SH-SY5Y (cell line): ENCODE measurements around the gene ONECUT3.

Experiments used
- GATA2 ChIP-seq: IDR thresholded peaks from 2 replicates; pipeline ENCODE4 v1.6.1; 2011; ENCODE audit warnings: mild to moderate bottlenecking, low read depth, low read length
- GATA3 ChIP-seq: IDR thresholded peaks from 2 replicates; pipeline ENCODE4 v1.6.1; 2011; ENCODE audit warnings: low read depth, mild to moderate bottlenecking, low read length, moderate library complexity

Gene ONECUT3

GRCh38 chr19:1814833-1815604 is 61.7 kb downstream of the ONECUT3 start:
- TF ChIP-seq GATA3 (no peak), GATA2 (no peak)

- TF ChIP-seq GATA3, result no peak
- no peak for TF ChIP-seq GATA2
Observed at GRCh38 chr19:1815605-1816529, 62.6 kb downstream of the ONECUT3 start.

GRCh38 chr19:1816530-1817298 is 63.4 kb downstream of the ONECUT3 start:
- TF ChIP-seq GATA2, result no peak
- TF ChIP-seq GATA3, result no peak

DNA sequence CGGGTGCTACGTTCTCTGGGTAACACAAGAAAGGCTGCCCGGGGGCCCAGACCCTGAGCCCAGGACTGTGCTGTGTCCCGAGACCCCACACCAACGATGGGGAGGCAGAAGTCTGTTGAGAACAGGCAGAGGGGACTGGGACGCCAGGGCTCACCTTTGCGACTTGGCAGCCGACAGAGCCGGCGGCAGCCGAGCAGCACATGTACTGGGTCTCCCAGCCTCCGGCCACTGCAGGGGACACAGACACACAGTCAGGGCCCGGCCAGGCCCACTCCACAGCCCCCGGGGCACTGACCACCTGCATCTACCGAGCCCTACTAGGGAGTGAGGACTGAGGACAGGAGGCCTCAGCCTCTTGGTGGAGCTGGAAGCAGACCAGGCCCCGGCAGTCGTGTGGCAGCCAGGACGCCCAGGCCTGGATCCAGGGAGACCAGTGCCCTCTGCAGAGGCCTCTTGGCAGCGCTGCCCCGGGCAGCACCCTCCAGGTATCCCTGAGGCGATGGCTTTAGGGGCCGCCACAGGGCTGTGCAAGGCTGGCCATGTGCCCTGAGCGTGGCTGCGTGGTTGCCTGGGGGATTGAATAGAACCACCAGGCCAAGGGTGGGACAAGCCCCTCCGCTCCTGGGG is 64.4 kb downstream of the ONECUT3 start:
- TF ChIP-seq GATA2, result no peak
- no peak for TF ChIP-seq GATA3

DNA sequence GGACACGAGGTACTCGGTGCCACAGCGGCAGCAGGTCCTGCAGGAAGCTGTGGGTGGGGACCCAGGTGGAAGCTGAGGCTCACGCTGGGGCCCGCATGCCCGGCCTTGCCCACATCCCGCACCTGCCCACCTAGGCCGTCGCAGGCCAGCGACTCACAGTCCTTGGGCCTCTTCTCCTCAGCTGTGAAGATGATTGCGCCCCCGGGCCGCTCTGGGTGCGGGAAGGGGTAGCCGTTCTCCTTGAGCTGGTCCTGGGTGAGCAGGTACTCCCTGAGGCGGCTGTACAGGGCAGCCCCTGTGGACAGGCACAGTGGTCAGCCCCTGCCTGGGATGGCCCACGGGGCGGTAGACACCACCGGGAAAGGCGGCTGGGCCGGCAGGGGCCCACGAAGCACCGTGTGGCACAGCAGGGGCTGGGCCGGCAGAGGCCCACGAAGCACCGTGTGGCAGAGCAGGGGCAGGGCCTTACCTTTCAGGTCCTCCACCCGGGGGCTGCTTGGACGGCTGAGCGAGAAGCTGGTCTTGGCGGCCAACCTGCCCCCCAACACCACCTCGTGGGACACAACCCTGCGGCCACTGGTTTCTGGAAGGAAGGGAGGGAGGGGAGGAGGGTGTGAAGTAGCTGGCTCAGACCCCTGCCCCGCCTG is 65.4 kb downstream of the ONECUT3 start:
- no peak for TF ChIP-seq GATA3
- no peak for TF ChIP-seq GATA2

DNA sequence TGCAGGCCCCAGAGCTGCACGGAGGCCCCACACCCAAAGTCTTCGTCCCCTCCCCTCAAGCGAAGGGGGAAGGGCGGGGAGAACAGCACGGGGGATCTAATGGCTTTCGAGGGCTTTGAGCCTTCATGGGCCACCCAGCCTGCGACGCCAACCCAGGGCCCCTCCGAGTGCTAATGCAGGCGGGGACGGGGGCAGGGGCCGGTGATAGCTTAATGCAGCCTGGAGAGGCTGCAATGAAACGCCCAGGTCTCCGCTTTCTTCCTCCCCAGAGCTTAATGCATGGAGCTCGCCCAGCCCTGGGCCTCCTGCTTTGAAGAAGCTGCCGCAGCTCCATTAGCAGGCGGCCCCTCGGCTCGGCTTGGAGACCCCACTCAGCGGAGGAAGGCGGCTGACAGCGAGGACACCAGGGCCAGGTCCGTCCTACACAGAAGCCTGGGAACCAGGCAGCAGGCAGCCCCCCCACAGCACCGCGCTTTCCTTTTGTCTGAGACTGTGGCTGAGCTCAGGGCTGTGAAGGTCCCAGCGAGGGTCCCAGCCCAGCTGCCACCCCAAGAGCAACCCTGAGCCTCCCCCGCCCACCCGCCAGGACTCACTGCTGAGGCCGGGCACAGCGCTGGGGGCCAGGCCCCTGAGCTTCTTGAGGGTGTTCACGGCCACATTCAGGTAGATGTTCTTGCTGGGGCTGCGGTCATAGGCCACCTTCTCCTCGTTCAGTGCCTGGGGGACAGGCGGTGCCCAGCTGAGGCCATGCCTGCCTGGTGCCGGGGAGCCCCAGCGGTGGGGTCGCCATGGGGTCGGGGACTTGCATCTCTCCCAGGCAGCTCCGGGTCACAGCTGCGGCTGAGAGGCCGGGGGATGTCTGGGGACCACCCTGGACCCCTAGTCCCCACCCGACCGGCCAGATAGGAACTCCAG is 66.3 kb downstream of the ONECUT3 start:
- TF ChIP-seq GATA3 (no peak), GATA2 (no peak)

- TF ChIP-seq GATA3 (no peak), GATA2 (no peak)
Observed at GRCh38 chr19:1822210-1822609, 68.9 kb downstream of the ONECUT3 start.

DNA sequence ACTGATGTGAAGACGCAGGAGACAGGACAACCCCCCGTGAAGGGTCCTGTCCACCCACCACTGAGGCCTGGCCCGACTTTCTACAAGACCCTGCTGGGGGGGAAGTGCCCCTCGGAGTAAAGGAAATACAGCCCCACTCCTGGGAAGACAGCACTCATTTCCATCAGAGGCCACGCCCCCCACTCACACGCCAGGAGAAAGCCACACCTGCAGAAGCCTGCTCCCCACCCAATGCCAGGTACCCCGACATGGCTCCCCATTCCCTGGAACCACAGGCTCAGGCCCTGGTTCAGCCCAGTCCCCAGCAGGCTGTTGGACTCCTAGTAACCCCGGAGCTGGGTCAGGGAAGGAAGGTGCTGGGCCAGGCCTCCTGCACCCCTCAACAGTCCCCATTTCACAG is 69.7 kb downstream of the ONECUT3 start:
- TF ChIP-seq GATA2 (no peak), GATA3 (no peak)

GRCh38 chr19:1823539-1824251 is 70.4 kb downstream of the ONECUT3 start:
- TF ChIP-seq GATA2, result no peak
- TF ChIP-seq GATA3, result no peak

DNA sequence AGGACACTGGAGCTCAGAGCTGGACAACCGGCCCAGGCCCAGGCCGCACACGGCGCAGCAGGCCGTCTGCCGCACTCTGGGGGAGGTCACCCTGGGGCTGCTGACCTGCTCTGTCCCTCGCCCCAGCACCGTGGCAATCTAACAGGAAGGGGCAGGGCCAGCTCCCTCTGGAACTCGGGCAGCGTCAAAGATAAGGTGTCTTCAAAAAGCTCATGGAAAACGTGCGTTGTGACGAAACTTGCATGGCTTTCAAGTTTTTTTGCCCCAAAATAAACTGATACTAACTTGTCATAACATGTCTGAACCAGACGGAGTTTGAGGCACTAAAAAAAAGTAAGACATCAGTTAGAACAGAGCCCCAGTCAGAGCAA is 70.9 kb downstream of the ONECUT3 start:
- TF ChIP-seq GATA2 (no peak), GATA3 (no peak)

DNA sequence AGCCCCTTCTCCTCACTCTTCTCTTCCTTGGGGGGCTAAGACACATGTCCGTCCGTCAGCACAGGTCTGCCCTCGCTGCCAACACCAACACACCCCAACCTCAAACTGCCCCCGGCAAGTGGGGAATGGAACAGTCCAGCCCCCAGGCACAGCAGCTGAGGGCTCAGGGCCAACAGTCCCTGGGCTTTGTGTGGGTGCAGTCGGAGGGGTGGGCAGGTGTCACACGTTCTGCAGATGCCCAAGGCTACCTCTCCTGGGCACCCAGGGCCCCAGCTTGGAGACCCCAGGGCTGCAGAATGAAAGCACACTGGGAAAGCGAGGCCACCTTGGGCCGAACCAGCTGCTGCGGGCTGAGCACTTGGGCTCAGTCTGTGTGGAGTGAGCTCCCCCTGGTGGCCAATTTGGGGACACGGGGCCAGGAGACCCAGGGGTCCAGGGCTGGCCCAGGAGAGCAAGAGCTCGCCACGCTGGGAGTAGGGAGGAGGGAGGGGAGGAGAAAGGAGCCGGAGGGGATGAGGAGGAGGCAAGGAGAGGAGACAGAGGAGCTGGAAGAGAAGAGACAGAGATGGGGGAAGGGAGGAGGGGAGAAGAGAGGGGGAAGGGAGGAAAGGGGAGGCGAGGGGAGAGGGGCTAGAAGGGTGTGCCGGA is 72.7 kb downstream of the ONECUT3 start:
- TF ChIP-seq GATA2 (no peak), GATA3 (no peak)
